WTC11 (cell line): Measurements from ENCODE around the gene CDA. TPM values are rescaled to one million over a fixed set of nuclear protein-coding genes. Genes with fewer than 3 reads are reported as not detected.

Experiments
- ATAC-seq: fragments of 200-7000 bp; cut with Tn5 transposase; 2 replicates; pipeline ENCODE4 v1.10.0; 2021; ENCODE audit warnings: mild to moderate bottlenecking, moderate library complexity
- CTCF ChIA-PET: fragments of 300-600 bp; sonication (Branson Sonifier 250); formaldehyde crosslinking; loops from one replicate; lab custom pipeline; 2021; ENCODE audit warnings: antibody characterized with exemption; lab: Charles Lee
- POLR2A ChIA-PET: fragments of 350-600 bp; sonication (Branson Sonifier 250); formaldehyde crosslinking; loops from one replicate; lab custom pipeline; 2021; ENCODE audit warnings: antibody characterized with exemption; lab: Charles Lee
- DNase-seq: peaks from one replicate; pipeline ENCODE4 v3.0.0; 2021; ENCODE audit warnings: low spot score
- H3K27ac Mint-ChIP-seq: 2 replicates; pipeline ENCODE4 v1.8.0; 2021; ENCODE audit warnings: mixed read lengths
- H3K27me3 Mint-ChIP-seq: 2 replicates; pipeline ENCODE4 v1.8.0; 2021; ENCODE audit warnings: low read depth, mild to moderate bottlenecking, moderate library complexity, mixed read lengths
- H3K36me3 Mint-ChIP-seq: 2 replicates; pipeline ENCODE4 v1.8.0; 2021; ENCODE audit warnings: mixed read lengths
- H3K4me1 Mint-ChIP-seq: 2 replicates; pipeline ENCODE4 v1.8.0; 2022; ENCODE audit warnings: mixed read lengths
- H3K4me3 Mint-ChIP-seq: 2 replicates; pipeline ENCODE4 v1.8.0; 2021; ENCODE audit warnings: mild to moderate bottlenecking, moderate library complexity, mixed read lengths
- H3K9me3 Mint-ChIP-seq: 2 replicates; pipeline ENCODE4 v1.8.0; 2021; ENCODE audit warnings: mixed read lengths
- ETV6 ChIP-seq: sonication (generic); formaldehyde crosslinking; IDR thresholded peaks from 2 replicates; pipeline ENCODE4 v1.8.1; 2022; ENCODE audit warnings: mild to moderate bottlenecking, missing genetic modification reagents
- FOXK1 ChIP-seq: sonication (generic); formaldehyde crosslinking; IDR thresholded peaks from 2 replicates; pipeline ENCODE4 v1.8.0; 2022; ENCODE audit warnings: mild to moderate bottlenecking, moderate library complexity, missing genetic modification reagents
- JAZF1 ChIP-seq: fragments of 250-450 bp; sonication (Bioruptor Pico); IDR thresholded peaks from 2 replicates; pipeline ENCODE4 v1.9.0; 2021; ENCODE audit warnings: moderate library complexity, mild to moderate bottlenecking, inconsistent platforms
- JUN ChIP-seq: sonication (generic); formaldehyde crosslinking; IDR thresholded peaks from 2 replicates; pipeline ENCODE4 v1.8.0; 2023; ENCODE audit warnings: mild to moderate bottlenecking, missing genetic modification reagents
- MYBL2 ChIP-seq: sonication (generic); formaldehyde crosslinking; IDR thresholded peaks from 2 replicates; pipeline ENCODE4 v1.8.1; 2023; ENCODE audit warnings: mild to moderate bottlenecking, moderate library complexity, missing genetic modification reagents
- NR1H2 ChIP-seq: sonication (generic); formaldehyde crosslinking; IDR thresholded peaks from 2 replicates; pipeline ENCODE4 v1.9.0; 2021; ENCODE audit warnings: mild to moderate bottlenecking, moderate library complexity, missing genetic modification reagents
- NR3C1 ChIP-seq: sonication (generic); formaldehyde crosslinking; conservative IDR thresholded peaks from 2 replicates; pipeline ENCODE4 v1.8.1; 2023; ENCODE audit warnings: low read depth, mild to moderate bottlenecking, missing genetic modification reagents
- OVOL2 ChIP-seq: fragments of 250-450 bp; sonication (Bioruptor Pico); IDR thresholded peaks from 2 replicates; pipeline ENCODE4 v1.9.0; 2021; ENCODE audit warnings: mild to moderate bottlenecking, borderline replicate concordance
- ZNF138 ChIP-seq: sonication (generic); formaldehyde crosslinking; conservative IDR thresholded peaks from 2 replicates; pipeline ENCODE4 v1.8.1; 2022; ENCODE audit warnings: mild to moderate bottlenecking, moderate library complexity, missing genetic modification reagents
- ZNF219 ChIP-seq: sonication (generic); formaldehyde crosslinking; IDR thresholded peaks from 2 replicates; pipeline ENCODE4 v1.8.0; 2023; ENCODE audit warnings: missing genetic modification reagents, mild to moderate bottlenecking, borderline replicate concordance
- ZNF317 ChIP-seq: sonication (generic); formaldehyde crosslinking; IDR thresholded peaks from 2 replicates; pipeline ENCODE4 v1.8.1; 2023; ENCODE audit warnings: low read depth, mild to moderate bottlenecking, moderate library complexity, missing genetic modification reagents, borderline replicate concordance
- ZNF423 ChIP-seq: fragments of 250-450 bp; sonication (Bioruptor Pico); IDR thresholded peaks from 2 replicates; pipeline ENCODE4 v2.1.2; 2022; ENCODE audit warnings: mild to moderate bottlenecking, moderate library complexity
- total RNA-seq: library from RNA; stranded (reverse); gene quantifications from 3 replicates; pipeline ENCODE4 v1.2.3, GENCODE V29; 2021
- TF ChIP-seq, protein P1 (sequence below): fragments of 250-450 bp; sonication (Bioruptor Pico); IDR thresholded peaks from 2 replicates; pipeline ENCODE4 v1.9.0; 2021; ENCODE audit warnings: moderate library complexity, mild to moderate bottlenecking, inconsistent platforms, borderline replicate concordance
- TF ChIP-seq, protein P2 (sequence below): fragments of 250-450 bp; sonication (Bioruptor Pico); IDR thresholded peaks from 2 replicates; pipeline ENCODE4 v1.9.0; 2021; ENCODE audit warnings: mild to moderate bottlenecking, borderline replicate concordance
- TF ChIP-seq, protein P3 (sequence below): sonication (generic); formaldehyde crosslinking; IDR thresholded peaks from 2 replicates; pipeline ENCODE4 v1.8.1; 2022; ENCODE audit warnings: mild to moderate bottlenecking, moderate library complexity, missing genetic modification reagents
- TF ChIP-seq, protein P4 (sequence below): sonication (generic); formaldehyde crosslinking; IDR thresholded peaks from 2 replicates; pipeline ENCODE4 v1.8.0; 2023; ENCODE audit warnings: missing genetic modification reagents, mild to moderate bottlenecking, borderline replicate concordance
- TF ChIP-seq, protein P5 (sequence below): sonication (generic); formaldehyde crosslinking; IDR thresholded peaks from 2 replicates; pipeline ENCODE4 v1.8.1; 2023; ENCODE audit warnings: mild to moderate bottlenecking, missing genetic modification reagents, moderate library complexity

The CDA gene
- total RNA-seq, 1 experiment from 2014 or later = 12.5 TPM

DNA sequence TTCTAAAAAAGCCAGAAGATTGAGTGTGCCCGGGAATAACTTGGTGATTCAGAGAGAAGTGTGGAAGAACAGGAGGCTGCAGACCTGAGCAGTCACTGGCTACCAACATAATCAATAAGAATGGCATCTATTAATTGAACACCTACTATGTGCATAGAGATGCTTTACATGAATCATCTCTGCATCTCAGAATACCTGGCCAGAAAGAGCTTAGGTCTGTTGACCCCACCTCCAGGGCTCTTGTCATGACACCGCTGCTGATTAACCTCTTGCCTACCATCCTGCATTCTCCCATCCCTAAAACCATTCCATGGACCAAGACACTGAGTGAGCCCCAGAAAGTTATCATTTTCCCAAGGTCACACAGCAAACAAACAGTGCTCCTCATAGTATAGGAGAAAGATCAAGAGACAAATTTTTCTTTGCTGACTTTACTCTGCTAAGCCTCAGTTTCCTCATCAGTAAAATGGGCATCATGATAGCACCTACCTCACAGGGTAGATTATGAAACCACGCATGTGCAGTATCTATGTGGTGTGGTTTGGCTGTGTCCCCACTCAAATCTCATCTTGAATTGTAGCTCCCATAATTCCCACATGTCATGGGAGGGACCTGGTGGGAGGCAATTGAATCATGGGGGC, 28.1 kb downstream of the CDA start (continued):
- TF ChIP-seq, protein P1, sequence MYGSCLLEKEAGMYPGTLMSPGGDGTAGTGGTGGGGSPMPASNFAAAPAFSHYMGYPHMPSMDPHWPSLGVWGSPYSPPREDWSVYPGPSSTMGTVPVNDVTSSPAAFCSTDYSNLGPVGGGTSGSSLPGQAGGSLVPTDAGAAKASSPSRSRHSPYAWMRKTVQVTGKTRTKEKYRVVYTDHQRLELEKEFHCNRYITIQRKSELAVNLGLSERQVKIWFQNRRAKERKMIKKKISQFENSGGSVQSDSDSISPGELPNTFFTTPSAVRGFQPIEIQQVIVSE = no peak
- TF ChIP-seq, protein P2, sequence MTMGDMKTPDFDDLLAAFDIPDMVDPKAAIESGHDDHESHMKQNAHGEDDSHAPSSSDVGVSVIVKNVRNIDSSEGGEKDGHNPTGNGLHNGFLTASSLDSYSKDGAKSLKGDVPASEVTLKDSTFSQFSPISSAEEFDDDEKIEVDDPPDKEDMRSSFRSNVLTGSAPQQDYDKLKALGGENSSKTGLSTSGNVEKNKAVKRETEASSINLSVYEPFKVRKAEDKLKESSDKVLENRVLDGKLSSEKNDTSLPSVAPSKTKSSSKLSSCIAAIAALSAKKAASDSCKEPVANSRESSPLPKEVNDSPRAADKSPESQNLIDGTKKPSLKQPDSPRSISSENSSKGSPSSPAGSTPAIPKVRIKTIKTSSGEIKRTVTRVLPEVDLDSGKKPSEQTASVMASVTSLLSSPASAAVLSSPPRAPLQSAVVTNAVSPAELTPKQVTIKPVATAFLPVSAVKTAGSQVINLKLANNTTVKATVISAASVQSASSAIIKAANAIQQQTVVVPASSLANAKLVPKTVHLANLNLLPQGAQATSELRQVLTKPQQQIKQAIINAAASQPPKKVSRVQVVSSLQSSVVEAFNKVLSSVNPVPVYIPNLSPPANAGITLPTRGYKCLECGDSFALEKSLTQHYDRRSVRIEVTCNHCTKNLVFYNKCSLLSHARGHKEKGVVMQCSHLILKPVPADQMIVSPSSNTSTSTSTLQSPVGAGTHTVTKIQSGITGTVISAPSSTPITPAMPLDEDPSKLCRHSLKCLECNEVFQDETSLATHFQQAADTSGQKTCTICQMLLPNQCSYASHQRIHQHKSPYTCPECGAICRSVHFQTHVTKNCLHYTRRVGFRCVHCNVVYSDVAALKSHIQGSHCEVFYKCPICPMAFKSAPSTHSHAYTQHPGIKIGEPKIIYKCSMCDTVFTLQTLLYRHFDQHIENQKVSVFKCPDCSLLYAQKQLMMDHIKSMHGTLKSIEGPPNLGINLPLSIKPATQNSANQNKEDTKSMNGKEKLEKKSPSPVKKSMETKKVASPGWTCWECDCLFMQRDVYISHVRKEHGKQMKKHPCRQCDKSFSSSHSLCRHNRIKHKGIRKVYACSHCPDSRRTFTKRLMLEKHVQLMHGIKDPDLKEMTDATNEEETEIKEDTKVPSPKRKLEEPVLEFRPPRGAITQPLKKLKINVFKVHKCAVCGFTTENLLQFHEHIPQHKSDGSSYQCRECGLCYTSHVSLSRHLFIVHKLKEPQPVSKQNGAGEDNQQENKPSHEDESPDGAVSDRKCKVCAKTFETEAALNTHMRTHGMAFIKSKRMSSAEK (CRISPR knock-in tag) = no peak
- no peak for TF ChIP-seq NR1H2 (CRISPR knock-in tag)
- no peak for TF ChIP-seq JAZF1 (CRISPR knock-in tag)
- TF ChIP-seq, protein P3, sequence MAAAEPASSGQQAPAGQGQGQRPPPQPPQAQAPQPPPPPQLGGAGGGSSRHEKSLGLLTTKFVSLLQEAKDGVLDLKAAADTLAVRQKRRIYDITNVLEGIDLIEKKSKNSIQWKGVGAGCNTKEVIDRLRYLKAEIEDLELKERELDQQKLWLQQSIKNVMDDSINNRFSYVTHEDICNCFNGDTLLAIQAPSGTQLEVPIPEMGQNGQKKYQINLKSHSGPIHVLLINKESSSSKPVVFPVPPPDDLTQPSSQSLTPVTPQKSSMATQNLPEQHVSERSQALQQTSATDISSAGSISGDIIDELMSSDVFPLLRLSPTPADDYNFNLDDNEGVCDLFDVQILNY = no peak
- no peak for TF ChIP-seq ZNF219 (CRISPR knock-in tag)
- TF ChIP-seq NR3C1 (CRISPR knock-in tag) = no peak
- no peak for TF ChIP-seq MYBL2
- no peak for TF ChIP-seq JUN (CRISPR knock-in tag)
- TF ChIP-seq, all 79 proteins: peak for 0

DNA sequence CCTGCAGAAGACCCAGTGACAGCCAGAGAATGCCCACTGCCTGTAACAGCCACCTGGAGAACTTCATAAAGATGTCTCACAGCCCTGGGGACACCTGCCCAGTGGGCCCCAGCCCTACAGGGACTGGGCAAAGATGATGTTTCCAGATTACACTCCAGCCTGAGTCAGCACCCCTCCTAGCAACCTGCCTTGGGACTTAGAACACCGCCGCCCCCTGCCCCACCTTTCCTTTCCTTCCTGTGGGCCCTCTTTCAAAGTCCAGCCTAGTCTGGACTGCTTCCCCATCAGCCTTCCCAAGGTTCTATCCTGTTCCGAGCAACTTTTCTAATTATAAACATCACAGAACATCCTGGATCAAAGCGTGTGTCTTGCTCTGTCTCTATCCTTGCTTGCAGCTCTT, 29.7 kb downstream of the CDA start:
- Mint-ChIP-seq H3K27ac (no peak overlapping the region), H3K27me3 (no peaks in the 10 kb centered on the region), H3K4me3 (no peak overlapping the region), H3K36me3 (no peaks in the 10 kb centered on the region), H3K4me1 (peaks cover 21% of the 10 kb centered on the region), H3K9me3 (no peaks in the 10 kb centered on the region)
- DNase-seq (no peak), ATAC-seq (no peak)
- CTCF ChIA-PET = interaction anchor here (1.0 to 1.6 kb wide), 2 partner anchors 15 to 44 kb away, joined by 4 to 5 read pairs; no protein-coding TSS in a partner anchor
- TF ChIP-seq ZNF317 (CRISPR knock-in tag) (no peak), ZNF138 (CRISPR knock-in tag) (no peak), ZNF423 (CRISPR knock-in tag) (no peak), OVOL2 (CRISPR knock-in tag) (no peak), ETV6 (CRISPR knock-in tag) (no peak), FOXK1 (no peak)
- TF ChIP-seq, protein P4, sequence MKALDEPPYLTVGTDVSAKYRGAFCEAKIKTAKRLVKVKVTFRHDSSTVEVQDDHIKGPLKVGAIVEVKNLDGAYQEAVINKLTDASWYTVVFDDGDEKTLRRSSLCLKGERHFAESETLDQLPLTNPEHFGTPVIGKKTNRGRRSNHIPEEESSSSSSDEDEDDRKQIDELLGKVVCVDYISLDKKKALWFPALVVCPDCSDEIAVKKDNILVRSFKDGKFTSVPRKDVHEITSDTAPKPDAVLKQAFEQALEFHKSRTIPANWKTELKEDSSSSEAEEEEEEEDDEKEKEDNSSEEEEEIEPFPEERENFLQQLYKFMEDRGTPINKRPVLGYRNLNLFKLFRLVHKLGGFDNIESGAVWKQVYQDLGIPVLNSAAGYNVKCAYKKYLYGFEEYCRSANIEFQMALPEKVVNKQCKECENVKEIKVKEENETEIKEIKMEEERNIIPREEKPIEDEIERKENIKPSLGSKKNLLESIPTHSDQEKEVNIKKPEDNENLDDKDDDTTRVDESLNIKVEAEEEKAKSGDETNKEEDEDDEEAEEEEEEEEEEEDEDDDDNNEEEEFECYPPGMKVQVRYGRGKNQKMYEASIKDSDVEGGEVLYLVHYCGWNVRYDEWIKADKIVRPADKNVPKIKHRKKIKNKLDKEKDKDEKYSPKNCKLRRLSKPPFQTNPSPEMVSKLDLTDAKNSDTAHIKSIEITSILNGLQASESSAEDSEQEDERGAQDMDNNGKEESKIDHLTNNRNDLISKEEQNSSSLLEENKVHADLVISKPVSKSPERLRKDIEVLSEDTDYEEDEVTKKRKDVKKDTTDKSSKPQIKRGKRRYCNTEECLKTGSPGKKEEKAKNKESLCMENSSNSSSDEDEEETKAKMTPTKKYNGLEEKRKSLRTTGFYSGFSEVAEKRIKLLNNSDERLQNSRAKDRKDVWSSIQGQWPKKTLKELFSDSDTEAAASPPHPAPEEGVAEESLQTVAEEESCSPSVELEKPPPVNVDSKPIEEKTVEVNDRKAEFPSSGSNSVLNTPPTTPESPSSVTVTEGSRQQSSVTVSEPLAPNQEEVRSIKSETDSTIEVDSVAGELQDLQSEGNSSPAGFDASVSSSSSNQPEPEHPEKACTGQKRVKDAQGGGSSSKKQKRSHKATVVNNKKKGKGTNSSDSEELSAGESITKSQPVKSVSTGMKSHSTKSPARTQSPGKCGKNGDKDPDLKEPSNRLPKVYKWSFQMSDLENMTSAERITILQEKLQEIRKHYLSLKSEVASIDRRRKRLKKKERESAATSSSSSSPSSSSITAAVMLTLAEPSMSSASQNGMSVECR = no peak
- TF ChIP-seq, protein P5, sequence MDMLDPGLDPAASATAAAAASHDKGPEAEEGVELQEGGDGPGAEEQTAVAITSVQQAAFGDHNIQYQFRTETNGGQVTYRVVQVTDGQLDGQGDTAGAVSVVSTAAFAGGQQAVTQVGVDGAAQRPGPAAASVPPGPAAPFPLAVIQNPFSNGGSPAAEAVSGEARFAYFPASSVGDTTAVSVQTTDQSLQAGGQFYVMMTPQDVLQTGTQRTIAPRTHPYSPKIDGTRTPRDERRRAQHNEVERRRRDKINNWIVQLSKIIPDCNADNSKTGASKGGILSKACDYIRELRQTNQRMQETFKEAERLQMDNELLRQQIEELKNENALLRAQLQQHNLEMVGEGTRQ (CRISPR knock-in tag) = no peak
- POLR2A ChIA-PET = no interaction called here
